Vagina (tissue), 2 donors: ENCODE data around the gene RAI2. TPM values are rescaled to one million over a fixed set of nuclear protein-coding genes. Genes with fewer than 3 reads are reported as not detected.

ENCODE experiments used
- DNase-seq, 2 donors: peaks; one replicate each; pipeline ENCODE4 v3.0.0-alpha.2; 2017; ENCODE audit errors: extremely low spot score in 2 of 2
- H3K27ac ChIP-seq: fragments of 200-600 bp; sonication (generic); one replicate; pipeline ENCODE4 v1.5.1; 2019
- H3K27me3 ChIP-seq: fragments of 200-600 bp; sonication (generic); one replicate; pipeline ENCODE4 v1.5.1; 2019
- H3K36me3 ChIP-seq, 2 donors: fragments of 200-600 bp; sonication (generic); one replicate each; pipeline ENCODE4 v1.5.1; 2017 to 2019
- H3K4me1 ChIP-seq: fragments of 200-600 bp; sonication (generic); one replicate; pipeline ENCODE4 v1.5.1; 2019
- H3K4me3 ChIP-seq, 2 donors: fragments of 200-600 bp; sonication (generic); 1 replicate in 1 of 2; 2 replicates in 1 of 2; pipeline ENCODE4 v1.5.1; 2016 to 2019
- H3K9me3 ChIP-seq: fragments of 200-600 bp; sonication (generic); one replicate; pipeline ENCODE4 v1.5.1; 2019
- CTCF ChIP-seq, 3 experiments: fragments of 450-650 bp in 2 of 3; fragments of 200-600 bp in 1 of 3; sonication (generic) in 1 of 3; IDR thresholded peaks; one replicate each; pipeline ENCODE4 v1.5.1; 2017 to 2019; ENCODE audit warnings: antibody characterized with exemption in 3 of 3, mild to moderate bottlenecking in 2 of 3, moderate library complexity in 2 of 3
- POLR2A ChIP-seq, 2 donors: fragments of 450-650 bp; IDR thresholded peaks; one replicate each; pipeline ENCODE4 v1.6.1; 2017; ENCODE audit warnings: antibody characterized with exemption in 2 of 2, mild to moderate bottlenecking in 2 of 2, moderate library complexity in 2 of 2
- POLR2AphosphoS5 ChIP-seq, 2 donors: sonication (generic); formaldehyde crosslinking; IDR thresholded peaks; one replicate each; pipeline ENCODE4 v1.9.0; 2017; ENCODE audit warnings: antibody characterized with exemption in 2 of 2, mild to moderate bottlenecking in 2 of 2, low read depth in 1 of 2; ENCODE audit not compliant: insufficient read depth in 1 of 2
- intact Hi-C: fragments of 100-400 bp; cut with DNase I; formaldehyde crosslinking; loops from one replicate; pipeline ENCODE4 v1.15.1; 2023
- total RNA-seq: library from RNA; depleted of rRNA; stranded (reverse); fragments of >200 nt; gene quantifications from one replicate; pipeline ENCODE4 v1.2.3, GENCODE V29; 2016

The RAI2 gene
- total RNA-seq, 1 donor from 2014 or later, result 47.4 TPM

GRCh38 chrX:17869580-17869979 lies 8.5 kb upstream of the RAI2 start:
- Histone ChIP-seq H3K4me1 (no peaks in the 10 kb centered on the region), H3K27ac (no peak overlapping the region), H3K27me3 (no peaks in the 10 kb centered on the region), H3K4me3 (no peak overlapping the region), H3K9me3 (no peaks in the 10 kb centered on the region), H3K36me3 (no peaks in the 10 kb centered on the region)
- no peak for DNase-seq
- intact Hi-C loops, result no loop called here
- TF ChIP-seq CTCF (IDR thresholded peaks at IDR 0.05) (no peak), POLR2AphosphoS5 (IDR thresholded peaks at IDR 0.05; ENCODE audit: insufficient read depth in 1 of 2, low read depth in 1 of 2) (no peak), POLR2A (IDR thresholded peaks at IDR 0.05) (no peak)

- Histone ChIP-seq H3K36me3 (no peaks in the 10 kb centered on the region), H3K4me1 (no peaks in the 10 kb centered on the region), H3K27ac (peak overlapping the region; percentile 68), H3K4me3 (peak overlapping the region; percentile 44 to 62), H3K27me3 (no peaks in the 10 kb centered on the region), H3K9me3 (no peaks in the 10 kb centered on the region)
- no peak for DNase-seq
- intact Hi-C loops, result no loop called here
- TF ChIP-seq CTCF (IDR thresholded peaks at IDR 0.05), result no peak
- no peak for TF ChIP-seq POLR2A (IDR thresholded peaks at IDR 0.05)
- TF ChIP-seq POLR2AphosphoS5 (IDR thresholded peaks at IDR 0.05; ENCODE audit: insufficient read depth in 1 of 2, low read depth in 1 of 2), result no peak
Observed at GRCh38 chrX:17861489-17862011, 452 bp upstream of the RAI2 start.

DNA sequence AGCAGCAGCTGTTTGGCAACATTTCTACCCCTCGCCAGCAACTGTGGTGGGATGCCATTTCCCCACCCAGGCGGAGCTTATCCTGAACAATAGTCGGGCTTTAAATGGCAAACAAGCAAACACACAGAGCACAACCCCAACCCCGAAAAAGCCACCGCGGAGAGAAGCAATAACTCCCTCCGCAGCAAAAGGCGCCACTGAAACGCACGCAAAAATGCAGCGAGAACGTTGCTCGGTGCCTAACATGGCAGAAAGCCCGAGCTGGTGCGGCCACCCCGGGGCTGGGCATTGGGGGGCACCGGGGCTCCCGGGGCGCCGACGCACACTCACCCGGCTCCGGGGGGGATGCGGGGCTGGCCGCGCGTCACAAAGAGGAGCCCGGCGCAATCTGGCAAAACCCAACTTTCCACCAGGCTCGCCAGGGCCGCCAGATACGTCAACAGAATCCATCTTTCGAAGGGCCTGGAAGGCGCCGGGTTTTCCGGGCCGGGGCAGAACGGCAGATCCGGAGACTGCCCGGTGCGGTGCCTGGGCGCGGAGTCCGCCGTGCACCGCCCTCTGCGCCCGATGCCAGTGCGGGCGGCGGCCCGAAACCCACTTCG lies 818 bp downstream of the RAI2 start:
- Histone ChIP-seq H3K27ac (peak overlapping the region; percentile 69), H3K36me3 (no peaks in the 10 kb centered on the region), H3K4me1 (no peaks in the 10 kb centered on the region), H3K27me3 (no peaks in the 10 kb centered on the region), H3K4me3 (peak overlapping the region; percentile 56 to 62), H3K9me3 (no peaks in the 10 kb centered on the region)
- intact Hi-C loops, result no loop called here
- no peak for DNase-seq
- TF ChIP-seq POLR2AphosphoS5 (IDR thresholded peaks at IDR 0.05; ENCODE audit: insufficient read depth in 1 of 2, low read depth in 1 of 2), result no peak

DNA sequence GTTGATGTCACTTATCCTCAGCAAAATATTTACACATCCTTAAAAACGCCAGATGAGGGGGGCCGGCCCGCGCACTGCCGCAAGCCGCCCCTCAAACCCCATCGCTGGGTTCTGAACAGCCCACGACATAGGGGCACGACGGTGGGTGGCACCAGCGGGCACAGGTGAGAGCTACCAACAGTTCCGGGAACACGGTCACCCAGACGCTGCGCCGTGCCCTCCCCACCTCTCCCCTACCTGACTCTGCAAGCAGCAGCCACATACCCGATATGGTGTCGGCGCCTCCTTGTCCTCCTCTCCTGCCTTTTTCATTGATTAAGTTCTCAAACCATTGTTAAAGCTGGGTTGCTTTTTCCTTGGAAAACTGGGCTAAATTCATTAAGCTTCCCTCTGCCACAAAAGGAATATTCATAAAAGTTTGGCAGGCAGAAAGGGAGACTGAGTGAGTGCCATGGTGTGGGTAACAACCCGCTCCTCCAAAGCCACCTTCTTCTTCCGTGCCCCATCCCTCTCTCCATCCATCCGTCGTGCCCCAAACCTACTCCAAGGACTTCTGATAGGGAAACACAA lies 1.4 kb downstream of the RAI2 start:
- no peaks in the 10 kb centered on the region for H3K9me3 ChIP-seq
- no peaks in the 10 kb centered on the region for H3K4me1 ChIP-seq
- intact Hi-C loops, result no loop called here
- H3K27ac ChIP-seq, result peak overlapping the region; percentile 69
- H3K27me3 ChIP-seq, result no peaks in the 10 kb centered on the region
- DNase-seq, result no peak
- TF ChIP-seq POLR2AphosphoS5 (IDR thresholded peaks at IDR 0.05; ENCODE audit: insufficient read depth in 1 of 2, low read depth in 1 of 2), result no peak
- no peak for TF ChIP-seq CTCF (IDR thresholded peaks at IDR 0.05)
- no peak for TF ChIP-seq POLR2A (IDR thresholded peaks at IDR 0.05)
- peak overlapping the region; percentile 56 to 62 for H3K4me3 ChIP-seq
- H3K36me3 ChIP-seq, result no peaks in the 10 kb centered on the region

GRCh38 chrX:17854531-17854930 lies 6.6 kb downstream of the RAI2 start:
- H3K9me3 ChIP-seq, result no peaks in the 10 kb centered on the region
- no peak overlapping the region for H3K4me3 ChIP-seq
- intact Hi-C loops, result no loop called here
- H3K36me3 ChIP-seq, result no peaks in the 10 kb centered on the region
- H3K27me3 ChIP-seq, result no peaks in the 10 kb centered on the region
- DNase-seq, result no peak
- peaks cover 4% of the 10 kb centered on the region for H3K4me1 ChIP-seq
- TF ChIP-seq CTCF (IDR thresholded peaks at IDR 0.05) (no peak), POLR2A (IDR thresholded peaks at IDR 0.05) (no peak), POLR2AphosphoS5 (IDR thresholded peaks at IDR 0.05; ENCODE audit: insufficient read depth in 1 of 2, low read depth in 1 of 2) (no peak)
- H3K27ac ChIP-seq, result peak overlapping the region; percentile 66
